ENCODE measurements around the gene FOXD1. TPM values are rescaled to one million over a fixed set of nuclear protein-coding genes. Genes with fewer than 3 reads are reported as not detected.

The FOXD1 gene
- total RNA-seq, 4 donors from 2014 or later: 0.33 to 0.49 (median 0.41) TPM; not detected in 1

- no peaks in the 10 kb centered on the region for H3K36me3 ChIP-seq
These were observed 31.1 kb downstream of the FOXD1 start for GRCh38 chr5:73417303-73418034.

GRCh38 chr5:73415617-73416016 lies 33.0 kb downstream of the FOXD1 start:
- H3K4me1 ChIP-seq: peaks cover 14 to 17% of the 10 kb centered on the region in 2 donors
- intact Hi-C loops (cut with DNase I; ENCODE audit: low total_unique reads): no loop called here
- H3K4me3 ChIP-seq: no peak overlapping the region
- no peaks in the 10 kb centered on the region for H3K9me3 ChIP-seq
- H3K36me3 ChIP-seq: no peaks in the 10 kb centered on the region
- TF ChIP-seq POLR2A (IDR thresholded peaks at IDR 0.05) (no peak), CTCF (IDR thresholded peaks at IDR 0.05 in 4 of 5, conservative IDR thresholded peaks at IDR 0.05 in 1 of 5) (no peak)
- ATAC-seq (no peak), DNase-seq (no peak)
- peaks cover 69 to 89% (median 72%) of the 10 kb centered on the region in 3 donors for H3K27me3 ChIP-seq
- in situ Hi-C loops (cut with MboI; ENCODE audit: low sequenced_read_pairs in 4 of 4): no loop called here
- H3K27ac ChIP-seq: no peak overlapping the region

More at GRCh38 chr5:73417303-73418034, 31.1 kb downstream of the FOXD1 start:
- in situ Hi-C loops (cut with MboI; ENCODE audit: low sequenced_read_pairs in 4 of 4): no loop called here
- H3K27me3 ChIP-seq: peaks cover 79 to 97% (median 90%) of the 10 kb centered on the region in 3 donors
- ATAC-seq (no peak), DNase-seq (no peak)
- TF ChIP-seq POLR2A (IDR thresholded peaks at IDR 0.05) (no peak), CTCF (IDR thresholded peaks at IDR 0.05 in 4 of 5, conservative IDR thresholded peaks at IDR 0.05 in 1 of 5) (no peak)
- peaks cover 14 to 17% of the 10 kb centered on the region in 2 donors for H3K4me1 ChIP-seq
- H3K9me3 ChIP-seq: no peaks in the 10 kb centered on the region
- intact Hi-C loops (cut with DNase I; ENCODE audit: low total_unique reads): no loop called here
- no peak overlapping the region for H3K27ac ChIP-seq
- H3K4me3 ChIP-seq: no peak overlapping the region

GRCh38 chr5:73415171-73415570 lies 33.4 kb downstream of the FOXD1 start:
- DNase-seq (no peak), ATAC-seq (no peak)
- H3K27me3 ChIP-seq: peaks cover 65 to 84% (median 67%) of the 10 kb centered on the region in 3 donors
- in situ Hi-C loops (cut with MboI; ENCODE audit: low sequenced_read_pairs in 4 of 4) (no loop called here), intact Hi-C loops (cut with DNase I; ENCODE audit: low total_unique reads) (no loop called here)
- no peaks in the 10 kb centered on the region for H3K36me3 ChIP-seq
- H3K27ac ChIP-seq: no peak overlapping the region
- TF ChIP-seq POLR2A (IDR thresholded peaks at IDR 0.05): no peak
- no peak for TF ChIP-seq CTCF (IDR thresholded peaks at IDR 0.05 in 4 of 5, conservative IDR thresholded peaks at IDR 0.05 in 1 of 5)
- no peaks in the 10 kb centered on the region for H3K9me3 ChIP-seq
- H3K4me3 ChIP-seq: no peak overlapping the region
- H3K4me1 ChIP-seq: peaks cover 13 to 17% of the 10 kb centered on the region in 2 donors

- intact Hi-C loops (cut with DNase I; ENCODE audit: low total_unique reads) (no loop called here), in situ Hi-C loops (cut with MboI; ENCODE audit: low sequenced_read_pairs in 4 of 4) (no loop called here)
- Histone ChIP-seq H3K4me1 (peaks cover 4 to 6% of the 10 kb centered on the region in 2 donors), H3K36me3 (no peaks in the 10 kb centered on the region), H3K27ac (no peak overlapping the region), H3K27me3 (peaks cover 39 to 59% (median 42%) of the 10 kb centered on the region in 3 donors), H3K9me3 (no peaks in the 10 kb centered on the region), H3K4me3 (no peak overlapping the region)
- ATAC-seq (no peak), DNase-seq (no peak)
- TF ChIP-seq CTCF (IDR thresholded peaks at IDR 0.05 in 4 of 5, conservative IDR thresholded peaks at IDR 0.05 in 1 of 5) (no peak), POLR2A (IDR thresholded peaks at IDR 0.05) (no peak)
These were observed 36.0 kb downstream of the FOXD1 start for GRCh38 chr5:73412597-73412988.
